Stromal cell of bone marrow (primary cell): ENCODE data around the gene TIGD1.

Experiments
- DNase-seq: peaks from one replicate; pipeline ENCODE4 v3.0.0-alpha.2; 2012; ENCODE audit warnings: low read depth

TIGD1 gene

GRCh38 chr2:232550354-232551249 is at the start of gene TIGD1, which contains the start of gene EIF4E2:
Gene TIGD1 (minus strand): TSS chr2:232550557. CDS start chr2:232549882, 675 bp downstream.
Gene EIF4E2 (plus strand): TSS chr2:232550689. CDS start chr2:232550725, 36 bp downstream.
- peak; percentile 83 for DNase-seq

- DNase-seq: no peak
These were observed 47.9 kb upstream of the TIGD1 start for GRCh38 chr2:232598293-232598692.

- no peak for DNase-seq
These were observed 47.2 kb upstream of the TIGD1 start for GRCh38 chr2:232597362-232598079.

GRCh38 chr2:232593982-232594381 is 43.6 kb upstream of the TIGD1 start:
- no peak for DNase-seq

GRCh38 chr2:232592772-232593395 is 42.5 kb upstream of the TIGD1 start:
- peak; percentile 84 for DNase-seq

GRCh38 chr2:232588680-232589585 is 38.6 kb upstream of the TIGD1 start:
- peak; percentile 68 for DNase-seq

GRCh38 chr2:232588031-232588430 is 37.7 kb upstream of the TIGD1 start:
- no peak for DNase-seq

- no peak for DNase-seq
These were observed 37.2 kb upstream of the TIGD1 start for GRCh38 chr2:232587512-232587911.

- DNase-seq: no peak
These were observed 36.7 kb upstream of the TIGD1 start for GRCh38 chr2:232586943-232587505.

- no peak for DNase-seq
These were observed 33.9 kb upstream of the TIGD1 start for GRCh38 chr2:232584238-232584637.

- DNase-seq: no peak
These were observed 31.4 kb upstream of the TIGD1 start for GRCh38 chr2:232581725-232582124.

- DNase-seq: no peak
These were observed 30.3 kb upstream of the TIGD1 start for GRCh38 chr2:232580648-232580981.

- DNase-seq: no peak
These were observed 28.3 kb upstream of the TIGD1 start for GRCh38 chr2:232578626-232579025.

- DNase-seq: no peak
These were observed 27.5 kb upstream of the TIGD1 start for GRCh38 chr2:232577841-232578240.

GRCh38 chr2:232576995-232577394 is 26.6 kb upstream of the TIGD1 start:
- DNase-seq: no peak

- DNase-seq: no peak
These were observed 25.0 kb upstream of the TIGD1 start for GRCh38 chr2:232575404-232575746.

- no peak for DNase-seq
These were observed 24.5 kb upstream of the TIGD1 start for GRCh38 chr2:232574674-232575403.

- DNase-seq: no peak
These were observed 23.5 kb upstream of the TIGD1 start for GRCh38 chr2:232573771-232574435.

GRCh38 chr2:232573042-232573441 is 22.7 kb upstream of the TIGD1 start:
- no peak for DNase-seq

GRCh38 chr2:232571026-232571474 is 20.7 kb upstream of the TIGD1 start:
- no peak for DNase-seq
